OCI-LY7 (cell line): Measurements from ENCODE around the gene PTPRT. TPM values are rescaled to one million over a fixed set of nuclear protein-coding genes. Genes with fewer than 3 reads are reported as not detected.

Experiments
- BruUV-seq: library from RNA; stranded (reverse); fragments of 400-500 nt; replicated peaks from 2 replicates; lab custom pipeline; 2021; lab: Mats Ljungman, UMichigan
- CTCF ChIA-PET: fragments of 300-600 bp; sonication (Branson Sonifier 250); formaldehyde crosslinking; loops from one replicate; lab custom pipeline; 2022; ENCODE audit warnings: antibody characterized with exemption; ENCODE audit not compliant: unreplicated experiment; lab: Charles Lee
- POLR2A ChIA-PET: fragments of 300-600 bp; sonication (Branson Sonifier 250); formaldehyde crosslinking; loops from one replicate; lab custom pipeline; 2022; ENCODE audit warnings: antibody characterized with exemption; lab: Charles Lee
- DNase-seq: peaks from one replicate; pipeline ENCODE4 v3.0.0-alpha.2; 2015; ENCODE audit warnings: low spot score
- H2AFZ ChIP-seq: fragments of 200-600 bp; sonication (generic), shearing (Covaris generic); 2 replicates; pipeline ENCODE4 v1.6.1; 2014; ENCODE audit warnings: mild to moderate bottlenecking, antibody characterized with exemption, low read length, moderate library complexity
- H3K27ac ChIP-seq: fragments of 200-600 bp; sonication (generic); 2 replicates; pipeline ENCODE4 v1.5.1; 2014; ENCODE audit warnings: mixed run types, low read depth, mild to moderate bottlenecking, moderate library complexity, low read length, inconsistent platforms; ENCODE audit not compliant: poor library complexity, severe bottlenecking
- H3K36me3 ChIP-seq: fragments of 200-600 bp; sonication (generic); 2 replicates; pipeline ENCODE4 v1.6.1; 2014; ENCODE audit warnings: mild to moderate bottlenecking, antibody characterized with exemption, low read length, moderate library complexity, mixed read lengths; ENCODE audit not compliant: insufficient read depth
- H3K4me1 ChIP-seq: fragments of 200-600 bp; sonication (generic); 2 replicates; pipeline ENCODE4 v1.5.1; 2014; ENCODE audit warnings: mild to moderate bottlenecking, low read length; ENCODE audit not compliant: insufficient read depth, poor library complexity, severe bottlenecking
- H3K4me2 ChIP-seq: fragments of 200-600 bp; sonication (generic); 2 replicates; pipeline ENCODE4 v1.6.1; 2014; ENCODE audit warnings: mild to moderate bottlenecking, low read length
- H3K4me3 ChIP-seq: fragments of 200-600 bp; sonication (generic); 2 replicates; pipeline ENCODE4 v1.5.1; 2014; ENCODE audit warnings: mild to moderate bottlenecking, low read depth, low read length; ENCODE audit not compliant: poor library complexity, severe bottlenecking
- H3K79me2 ChIP-seq: fragments of 200-600 bp; sonication (generic); 2 replicates; pipeline ENCODE4 v1.6.1; 2016; ENCODE audit warnings: low read depth, mild to moderate bottlenecking, low read length, moderate library complexity, mixed read lengths; ENCODE audit not compliant: insufficient read depth
- H3K9me2 ChIP-seq: fragments of 200-600 bp; sonication (generic); 2 replicates; pipeline ENCODE4 v1.6.1; 2016; ENCODE audit warnings: mild to moderate bottlenecking, low read length, mixed read lengths; ENCODE audit not compliant: insufficient read depth
- H3K9me3 ChIP-seq: fragments of 200-600 bp; sonication (generic); 2 replicates; pipeline ENCODE4 v1.6.1; 2014; ENCODE audit warnings: mild to moderate bottlenecking, mixed run types, low read length, mixed read lengths
- H4K20me1 ChIP-seq: fragments of 200-600 bp; sonication (generic); 2 replicates; pipeline ENCODE4 v1.6.1; 2014; ENCODE audit warnings: mild to moderate bottlenecking, antibody characterized with exemption, low read length, moderate library complexity, mixed read lengths; ENCODE audit not compliant: insufficient read depth
- EZH2phosphoT487 ChIP-seq: fragments of 200-600 bp; sonication (generic); IDR thresholded peaks from 2 replicates; pipeline ENCODE4 v1.6.1; 2018; ENCODE audit warnings: low read depth, borderline replicate concordance, mild to moderate bottlenecking, mixed run types, antibody characterized with exemption, low read length, moderate library complexity, mixed read lengths
- intact Hi-C: fragments of 100-400 bp; cut with micrococcal nuclease; formaldehyde crosslinking; loops from one replicate; pipeline ENCODE4 v1.10.0; 2022; ENCODE audit not compliant: unreplicated experiment
- total RNA-seq, 2 experiments: library from RNA; depleted of rRNA in 1 of 2; stranded (reverse); fragments of >200 nt in 1 of 2; shearing (Covaris generic) in 1 of 2; gene quantifications; 2 replicates each; pipeline ENCODE4 v1.2.3, GENCODE V29; 2014 to 2022
- TF ChIP-seq, protein P1 (sequence below): fragments of 200-600 bp; sonication (generic); conservative IDR thresholded peaks from 2 replicates; pipeline ENCODE4 v1.5.1; 2014; ENCODE audit warnings: mild to moderate bottlenecking, antibody characterized with exemption, low read length, moderate library complexity, mixed read lengths

PTPRT gene
- total RNA-seq, 2 experiments from 2014 or later: not detected

DNA sequence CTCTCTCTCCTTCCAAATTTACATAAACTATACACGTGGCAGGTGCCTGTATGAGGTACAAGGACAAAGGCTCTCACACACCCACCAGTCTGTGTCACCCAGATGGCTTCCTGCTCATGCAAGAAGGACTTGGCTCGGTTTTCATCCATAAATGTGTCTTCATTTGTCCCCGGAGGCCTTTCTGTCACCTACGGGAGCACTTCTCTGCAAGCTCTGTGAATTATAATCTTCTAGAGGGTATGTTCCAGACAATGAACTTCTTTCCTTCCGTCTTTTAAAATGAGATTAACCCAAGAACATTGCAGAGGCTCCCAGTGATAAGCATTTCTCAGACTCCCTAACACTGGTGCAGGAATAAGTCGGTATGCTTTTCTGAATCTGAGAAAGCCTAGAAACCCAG lies 123.6 kb downstream of the PTPRT start:
- ChIA-PET POLR2A (no interaction called here), CTCF (no interaction called here)
- no peaks in the 10 kb centered on the region for H3K4me1 ChIP-seq
- TF ChIP-seq, protein P1, sequence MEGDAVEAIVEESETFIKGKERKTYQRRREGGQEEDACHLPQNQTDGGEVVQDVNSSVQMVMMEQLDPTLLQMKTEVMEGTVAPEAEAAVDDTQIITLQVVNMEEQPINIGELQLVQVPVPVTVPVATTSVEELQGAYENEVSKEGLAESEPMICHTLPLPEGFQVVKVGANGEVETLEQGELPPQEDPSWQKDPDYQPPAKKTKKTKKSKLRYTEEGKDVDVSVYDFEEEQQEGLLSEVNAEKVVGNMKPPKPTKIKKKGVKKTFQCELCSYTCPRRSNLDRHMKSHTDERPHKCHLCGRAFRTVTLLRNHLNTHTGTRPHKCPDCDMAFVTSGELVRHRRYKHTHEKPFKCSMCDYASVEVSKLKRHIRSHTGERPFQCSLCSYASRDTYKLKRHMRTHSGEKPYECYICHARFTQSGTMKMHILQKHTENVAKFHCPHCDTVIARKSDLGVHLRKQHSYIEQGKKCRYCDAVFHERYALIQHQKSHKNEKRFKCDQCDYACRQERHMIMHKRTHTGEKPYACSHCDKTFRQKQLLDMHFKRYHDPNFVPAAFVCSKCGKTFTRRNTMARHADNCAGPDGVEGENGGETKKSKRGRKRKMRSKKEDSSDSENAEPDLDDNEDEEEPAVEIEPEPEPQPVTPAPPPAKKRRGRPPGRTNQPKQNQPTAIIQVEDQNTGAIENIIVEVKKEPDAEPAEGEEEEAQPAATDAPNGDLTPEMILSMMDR: no peak
- no peak for TF ChIP-seq EZH2phosphoT487
- no peak overlapping the region for H2AFZ ChIP-seq
- BruUV-seq: no TSS peak
- H4K20me1 ChIP-seq: no peaks in the 10 kb centered on the region
- no peaks in the 10 kb centered on the region for H3K79me2 ChIP-seq
- no peak overlapping the region for H3K27ac ChIP-seq
- intact Hi-C loops: no loop called here
- DNase-seq: no peak
- no peak overlapping the region for H3K4me3 ChIP-seq
- H3K9me3 ChIP-seq: no peaks in the 10 kb centered on the region
- H3K36me3 ChIP-seq: no peaks in the 10 kb centered on the region
- no peaks in the 10 kb centered on the region for H3K9me2 ChIP-seq
- H3K4me2 ChIP-seq: no peak overlapping the region

DNA sequence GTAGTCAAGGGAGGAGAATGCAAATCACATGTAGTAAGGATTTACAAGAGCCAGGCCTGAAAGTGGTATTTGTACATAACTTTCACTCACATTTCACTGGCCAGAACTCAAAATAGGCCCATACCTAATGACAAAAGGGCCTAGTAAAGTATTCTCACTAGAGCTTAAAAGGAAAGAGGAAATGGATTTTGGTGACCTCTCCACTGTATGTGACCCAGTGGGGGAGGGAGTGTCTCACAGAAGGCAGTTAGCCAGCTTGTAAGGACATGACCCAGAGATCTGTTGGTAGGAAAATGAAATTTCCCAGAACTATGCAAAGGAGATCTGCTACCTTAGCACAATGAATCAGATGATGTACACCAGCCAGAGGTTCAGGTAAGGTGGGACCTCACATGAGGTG lies 124.4 kb downstream of the PTPRT start:
- H3K4me3 ChIP-seq: no peak overlapping the region
- no peak overlapping the region for H3K27ac ChIP-seq
- no peak for DNase-seq
- H4K20me1 ChIP-seq: no peaks in the 10 kb centered on the region
- no peaks in the 10 kb centered on the region for H3K9me2 ChIP-seq
- no peaks in the 10 kb centered on the region for H3K79me2 ChIP-seq
- no peak overlapping the region for H3K4me2 ChIP-seq
- H3K9me3 ChIP-seq: no peaks in the 10 kb centered on the region
- no peak overlapping the region for H2AFZ ChIP-seq
- intact Hi-C loops: no loop called here
- H3K36me3 ChIP-seq: no peaks in the 10 kb centered on the region
- no TSS peak for BruUV-seq
- CTCF ChIA-PET: no interaction called here
- H3K4me1 ChIP-seq: no peaks in the 10 kb centered on the region
- TF ChIP-seq, protein P1: no peak
- TF ChIP-seq EZH2phosphoT487: no peak
- POLR2A ChIA-PET: no interaction called here

DNA sequence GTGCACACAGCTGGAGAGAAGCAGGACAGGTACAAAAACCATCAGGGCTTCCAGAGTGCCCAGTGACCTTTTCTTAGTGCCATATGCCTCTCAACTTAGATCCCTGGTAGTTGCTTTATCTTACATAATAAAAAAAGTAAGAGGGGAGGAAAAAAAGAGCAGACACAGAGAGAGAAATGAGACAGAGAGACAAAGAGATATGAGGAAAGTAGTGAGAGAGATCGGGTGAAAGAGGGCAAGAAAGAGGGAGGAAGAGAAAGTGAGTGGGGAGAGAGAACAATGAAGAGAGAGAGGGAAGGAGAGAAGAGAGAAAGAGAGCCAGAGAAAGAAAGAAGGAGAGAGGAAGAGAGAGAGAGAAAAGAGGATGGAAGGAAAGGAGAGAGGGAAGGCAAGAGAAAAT lies 131.6 kb downstream of the PTPRT start:
- Histone ChIP-seq H2AFZ (no peak overlapping the region), H3K9me2 (no peaks in the 10 kb centered on the region), H4K20me1 (no peaks in the 10 kb centered on the region), H3K79me2 (no peaks in the 10 kb centered on the region), H3K9me3 (no peaks in the 10 kb centered on the region), H3K4me1 (no peaks in the 10 kb centered on the region), H3K4me2 (no peak overlapping the region), H3K27ac (no peak overlapping the region), H3K36me3 (no peaks in the 10 kb centered on the region), H3K4me3 (no peak overlapping the region)
- POLR2A ChIA-PET: no interaction called here
- intact Hi-C loops: no loop called here
- CTCF ChIA-PET: no interaction called here
- no TSS peak for BruUV-seq
- DNase-seq: no peak
- no peak for TF ChIP-seq EZH2phosphoT487
- TF ChIP-seq, protein P1: no peak
